Occipital lobe (tissue), 2 donors: ENCODE results near the gene CAB39. TPM values are rescaled to one million over a fixed set of nuclear protein-coding genes. Genes with fewer than 3 reads are reported as not detected.

Source experiments
- DNase-seq: peaks from one replicate; lab custom pipeline; 2025; lab: John Stamatoyannopoulos, UW
- total RNA-seq: library from RNA; depleted of rRNA; stranded (reverse); fragments of >200 nt; gene quantifications from one replicate; pipeline ENCODE4 v1.2.3, GENCODE V29; 2014

CAB39 gene
- total RNA-seq, 1 donor from 2014 or later, result 149 TPM

GRCh38 chr2:230783101-230783500 lies 70.5 kb downstream of the CAB39 start:
- DNase-seq, result no peak

- no peak for DNase-seq
These were observed 72.2 kb downstream of the CAB39 start for GRCh38 chr2:230784795-230785194.

DNA sequence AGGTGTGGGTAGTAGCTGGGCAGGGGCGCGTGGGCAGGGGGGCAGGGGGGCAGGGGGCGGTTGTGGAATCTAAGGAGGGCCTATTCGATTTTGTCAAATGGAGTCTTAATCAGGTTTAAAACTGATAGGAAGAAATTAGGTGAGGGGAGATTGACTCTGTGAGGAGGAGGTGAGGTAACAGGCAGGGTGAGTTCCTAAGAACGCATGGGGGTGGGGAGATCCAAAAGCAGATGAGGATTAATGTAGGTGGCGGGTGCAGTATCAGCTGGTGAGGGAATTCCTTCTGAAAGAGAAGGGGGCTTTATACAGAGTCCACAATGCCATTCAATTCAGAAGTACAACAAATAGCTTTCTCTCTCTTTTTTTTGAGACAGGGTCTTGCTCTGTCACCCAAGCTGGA lies 72.7 kb downstream of the CAB39 start:
- DNase-seq, result no peak

- DNase-seq, result no peak
These were observed 74.5 kb downstream of the CAB39 start for GRCh38 chr2:230787101-230787500.

DNA sequence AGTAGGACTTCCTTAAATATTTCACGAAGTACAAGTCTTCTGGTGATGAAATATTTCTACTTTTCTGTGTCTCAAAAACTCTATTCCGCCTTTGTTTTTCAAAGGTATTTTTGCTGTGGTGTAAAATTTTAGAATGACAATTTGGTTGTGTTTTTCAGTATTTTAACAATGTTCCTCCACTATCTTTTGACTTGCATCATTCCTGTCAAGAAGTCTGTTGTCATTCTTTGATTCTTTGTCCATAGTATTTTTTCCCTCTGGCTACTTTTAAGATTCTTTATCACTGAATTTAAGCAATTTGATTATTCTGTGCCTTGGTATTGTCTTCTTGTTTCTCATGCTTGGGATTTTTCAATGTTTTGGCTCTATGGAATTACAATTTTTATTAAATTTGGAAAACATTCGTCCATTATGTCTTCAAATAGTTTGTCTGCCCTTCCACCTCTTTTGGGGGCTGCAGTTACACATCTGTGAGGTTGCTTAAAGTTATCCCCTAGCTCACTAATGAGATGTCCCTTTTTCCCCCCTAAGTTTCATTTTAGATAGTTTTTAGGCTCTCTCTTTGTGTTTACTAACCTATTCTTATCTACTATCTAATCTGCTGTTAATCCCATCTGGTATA lies 76.0 kb downstream of the CAB39 start:
- no peak for DNase-seq

DNA sequence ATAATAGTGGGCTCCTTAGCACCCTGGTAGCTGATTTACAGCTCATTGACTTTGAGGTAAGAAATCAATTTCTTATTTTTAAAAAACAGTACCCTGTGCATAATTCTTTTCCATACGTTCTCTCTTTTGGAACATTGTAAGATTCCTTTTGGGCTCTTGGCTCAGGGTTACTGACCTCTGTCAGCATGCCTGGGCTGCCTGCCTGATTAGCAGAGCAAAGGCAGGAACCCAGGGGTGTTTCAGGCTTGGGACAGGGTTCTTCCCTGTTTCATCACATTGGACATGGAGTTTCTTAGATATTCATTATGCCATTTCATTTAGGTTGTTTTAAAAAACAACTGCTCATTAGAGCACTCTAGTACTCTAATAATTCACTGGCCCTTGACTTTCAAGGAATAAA lies 78.3 kb downstream of the CAB39 start:
- DNase-seq, result no peak

GRCh38 chr2:230793572-230794359 lies 81.1 kb downstream of the CAB39 start:
- DNase-seq, result peak; percentile 65

- DNase-seq, result no peak
These were observed 81.9 kb downstream of the CAB39 start for GRCh38 chr2:230794497-230794896.

DNA sequence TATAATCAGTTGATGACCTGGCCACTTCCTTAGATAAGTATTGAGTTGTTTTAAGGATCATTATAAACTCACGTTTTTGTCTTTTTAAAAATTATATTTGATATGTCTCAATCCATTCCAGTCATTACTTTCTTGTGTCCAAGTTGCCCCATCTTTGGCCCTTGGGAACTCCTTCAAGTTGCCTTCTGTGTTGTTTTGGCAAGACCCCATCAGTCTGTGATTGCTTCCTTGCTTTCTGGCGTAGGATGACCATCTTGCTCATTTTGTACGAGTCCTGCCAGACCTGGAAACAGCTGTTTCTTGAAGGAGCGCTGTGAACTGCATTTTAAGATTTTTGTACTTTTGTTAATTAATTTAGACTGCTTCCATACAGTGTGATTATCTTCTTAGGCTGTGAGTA lies 83.2 kb downstream of the CAB39 start:
- no peak for DNase-seq

GRCh38 chr2:230796280-230796862 lies 83.7 kb downstream of the CAB39 start:
- no peak for DNase-seq

DNA sequence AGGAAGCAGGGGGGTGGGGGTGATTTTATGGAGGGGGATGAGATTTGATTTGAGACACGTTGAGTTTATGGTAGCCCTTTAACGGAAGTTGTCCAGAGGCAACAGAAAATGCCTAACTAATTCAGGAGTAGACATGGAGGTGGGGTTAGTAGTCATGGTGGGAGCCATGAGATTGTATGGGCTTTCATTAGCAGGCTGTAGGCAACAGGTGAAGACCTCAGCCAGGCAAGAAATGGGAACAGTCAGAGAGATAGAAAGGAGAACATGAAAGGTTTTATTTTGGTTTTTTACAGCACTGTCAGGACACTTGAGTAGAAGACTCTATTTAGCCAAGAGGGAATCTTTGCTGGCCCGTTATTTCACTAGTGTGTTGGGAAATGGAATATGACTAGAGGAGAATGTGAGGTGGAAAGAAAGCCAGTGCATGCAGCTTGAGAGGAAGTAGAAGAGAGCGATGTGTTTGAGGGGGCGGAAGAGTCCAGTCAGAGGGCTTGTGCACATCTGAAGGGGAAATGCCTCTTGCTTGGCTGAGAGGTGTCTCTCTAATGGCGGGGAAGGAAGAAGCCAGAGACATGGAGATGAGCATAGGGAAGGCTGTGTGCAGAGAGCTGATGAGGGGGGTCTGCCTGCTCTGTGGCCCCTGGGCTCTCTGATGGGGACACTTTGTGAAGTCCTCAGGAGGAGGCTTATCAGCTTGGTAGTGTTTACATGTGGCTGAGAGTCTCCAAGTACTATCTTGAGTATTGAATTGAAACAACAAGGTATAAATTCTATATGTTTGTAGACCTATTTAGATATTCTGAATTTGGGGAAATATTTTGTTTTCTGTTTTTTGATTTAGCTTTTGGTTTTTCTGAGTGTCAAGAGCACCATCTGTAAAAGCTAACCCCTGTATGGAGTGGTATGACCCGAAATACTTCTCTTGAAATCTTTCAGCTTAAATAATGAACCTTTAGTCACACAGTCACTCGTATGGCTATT lies 85.2 kb downstream of the CAB39 start:
- DNase-seq, result no peak

DNA sequence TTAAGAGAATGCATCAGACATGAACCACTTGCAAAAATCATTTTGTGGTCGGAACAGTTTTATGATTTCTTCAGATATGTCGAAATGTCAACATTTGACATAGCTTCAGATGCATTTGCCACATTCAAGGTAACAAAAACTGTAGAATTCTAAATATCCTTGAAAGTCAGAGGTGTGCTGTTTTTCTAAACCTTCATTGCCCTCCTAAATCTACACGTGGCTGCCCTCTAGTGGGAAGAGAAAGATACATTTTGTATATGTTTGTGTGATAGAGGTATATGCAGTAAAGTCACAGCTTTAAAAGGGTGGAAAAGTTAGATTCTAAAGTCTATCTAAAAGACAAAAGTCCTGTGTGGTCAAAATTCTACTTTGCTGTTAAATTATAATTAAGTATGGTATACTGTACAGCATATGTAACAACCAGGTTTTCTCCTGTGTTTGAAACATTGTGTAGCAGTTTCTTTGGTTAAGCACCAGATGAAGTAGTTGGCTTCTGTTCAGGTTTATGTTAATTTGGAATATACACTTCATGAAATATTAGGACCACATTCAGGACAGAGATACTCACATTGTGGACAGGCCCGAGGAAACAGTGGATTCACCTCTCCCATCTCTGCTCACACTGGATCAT lies 86.2 kb downstream of the CAB39 start:
- DNase-seq, result no peak

- no peak for DNase-seq
These were observed 92.8 kb downstream of the CAB39 start for GRCh38 chr2:230805353-230806017.

- no peak for DNase-seq
These were observed 95.1 kb downstream of the CAB39 start for GRCh38 chr2:230807729-230808128.

GRCh38 chr2:230809015-230809414 lies 96.4 kb downstream of the CAB39 start:
- DNase-seq, result no peak

DNA sequence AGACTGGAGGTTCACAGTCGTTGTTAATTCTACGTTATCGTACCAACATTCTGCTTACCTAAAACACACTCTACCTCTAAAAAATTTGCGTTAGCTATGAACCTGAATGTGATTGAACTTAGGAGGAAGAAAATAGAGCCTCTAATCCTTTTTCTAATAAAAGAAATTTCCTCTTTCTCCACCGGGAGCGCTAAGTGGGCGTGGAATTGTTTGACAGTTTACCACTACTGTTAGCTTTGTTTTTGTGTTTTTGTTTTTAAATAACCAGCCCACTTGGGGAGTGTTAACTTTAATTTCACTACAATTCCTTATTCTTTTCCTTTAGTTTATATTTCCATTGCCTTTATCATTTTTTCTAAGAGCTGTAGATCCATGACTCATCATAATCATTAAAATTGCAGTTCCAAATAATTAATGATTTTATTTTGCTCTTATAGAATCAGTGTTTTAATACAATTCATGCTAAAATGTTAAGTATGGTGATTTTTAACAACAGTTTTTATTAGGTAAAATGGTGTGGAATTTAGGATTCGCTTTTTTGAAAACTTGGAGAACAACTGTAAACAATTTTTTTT lies 97.1 kb downstream of the CAB39 start:
- DNase-seq, result no peak

- no peak for DNase-seq
These were observed 98.9 kb downstream of the CAB39 start for GRCh38 chr2:230811508-230811907.

DNA sequence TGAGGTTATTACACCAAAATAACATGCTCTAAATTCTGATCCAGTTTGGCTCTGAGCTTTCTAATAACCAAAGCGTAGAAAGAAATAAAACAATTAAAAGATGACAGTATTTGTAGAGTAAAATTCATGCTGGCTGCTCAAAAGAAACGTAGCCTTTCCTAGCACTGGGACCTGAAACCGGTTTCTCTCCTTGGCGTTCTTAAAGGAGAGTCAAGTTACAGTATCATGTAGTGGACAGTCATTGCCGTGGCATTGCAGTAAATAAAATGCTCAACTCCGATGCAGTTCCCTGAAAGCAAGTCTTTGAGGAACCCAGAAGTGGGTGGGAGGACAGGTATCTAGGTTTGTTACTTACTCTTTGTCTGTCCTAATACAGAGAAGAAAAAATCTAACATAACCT lies 99.4 kb downstream of the CAB39 start:
- DNase-seq, result no peak

- DNase-seq, result no peak
These were observed 102.0 kb downstream of the CAB39 start for GRCh38 chr2:230814616-230815015.

- no peak for DNase-seq
These were observed 102.4 kb downstream of the CAB39 start for GRCh38 chr2:230815088-230815487.
